HG03139 (cell line): ENCODE measurements around the gene NSD2.
A peak's percentile ranks its signal among the peaks of the same experiment; 100 is the strongest.
"Not testable (repeated sequence)": the region's sequence is repeated elsewhere in the genome, so short reads cannot be mapped to it uniquely, and the experiment has no call there.

ENCODE experiments used
- ATAC-seq: cut with Tn5 transposase; IDR thresholded peaks from one replicate; pipeline ENCODE4 v1.9.1; 2021; ENCODE audit not compliant: unreplicated experiment

The NSD2 gene

GRCh38 chr4:1870578-1871443 lies at the start of gene NSD2:
Gene NSD2 (plus strand): TSS chr4:1871393. CDS start chr4:1900655, 29,262 bp downstream.
- ATAC-seq = peak; percentile 54

- no peak for ATAC-seq
These were observed 49.3 kb upstream of the NSD2 start for GRCh38 chr4:1821679-1822567.

DNA sequence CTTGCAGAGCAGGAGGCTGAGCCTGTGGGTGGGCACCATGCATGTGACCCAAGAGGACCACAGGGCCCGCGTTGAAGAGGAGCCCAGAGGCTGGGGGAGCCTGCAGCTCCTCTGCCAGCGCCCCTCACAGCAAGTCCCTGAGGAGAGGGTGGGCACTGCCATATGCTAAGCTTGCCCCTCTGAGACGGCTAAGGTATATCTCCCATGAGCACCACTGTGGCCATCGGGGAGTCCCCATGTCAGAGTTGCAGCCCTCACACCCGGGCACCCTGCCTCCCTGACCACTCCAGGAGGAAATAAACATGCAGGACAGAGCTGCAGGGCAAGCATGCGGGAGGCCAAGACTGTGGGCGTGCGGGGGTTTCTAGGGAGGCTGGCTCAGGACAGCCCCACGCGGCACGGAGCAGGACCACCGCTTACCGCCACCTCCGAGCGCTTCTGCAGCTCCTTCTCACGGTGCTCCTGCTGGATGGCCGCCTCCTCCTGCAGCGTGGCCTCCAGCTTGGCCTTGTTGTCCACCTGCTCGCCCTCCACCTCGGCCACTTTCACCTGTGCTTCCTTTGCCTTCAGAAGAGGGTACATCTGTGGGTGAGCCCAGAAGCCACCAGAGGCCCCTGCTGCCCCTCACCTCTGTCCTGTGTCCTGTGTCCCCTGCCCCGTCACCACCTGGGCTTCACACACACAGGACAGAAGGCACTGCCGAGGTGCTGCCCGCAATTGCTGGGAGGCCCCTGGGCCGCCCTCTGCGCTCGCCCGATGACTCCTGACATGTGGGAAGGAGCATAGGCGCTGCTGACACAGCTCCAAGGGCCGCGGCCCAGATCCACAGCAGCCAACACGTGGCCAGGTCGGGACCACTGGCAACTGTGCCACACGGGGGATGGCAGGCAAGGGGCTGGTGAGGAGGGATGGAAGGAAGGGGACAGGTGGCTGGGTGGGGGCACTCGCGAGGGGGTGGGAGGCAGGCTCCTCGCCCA lies 48.3 kb upstream of the NSD2 start:
- ATAC-seq = no peak

DNA sequence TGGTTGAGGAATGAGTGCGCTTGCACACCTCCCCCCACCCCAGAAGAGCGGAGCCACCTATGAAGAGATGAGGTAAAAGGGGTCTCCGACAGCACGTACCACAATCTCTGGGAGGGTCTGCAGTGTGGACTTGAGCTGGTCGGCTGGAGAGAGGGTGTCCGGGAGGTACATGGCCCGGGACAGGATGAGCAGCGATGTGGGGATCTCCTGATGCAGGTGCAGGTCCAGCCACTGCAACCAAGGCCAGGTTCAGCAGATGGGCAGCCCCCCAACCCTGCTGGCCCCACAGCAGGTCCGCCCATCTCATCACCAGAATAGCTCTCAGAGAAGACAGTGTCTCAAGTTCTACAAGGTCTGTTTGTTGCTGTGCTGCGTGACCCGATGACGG lies 47.7 kb upstream of the NSD2 start:
- ATAC-seq = no peak

- no peak for ATAC-seq
These were observed 46.4 kb upstream of the NSD2 start for GRCh38 chr4:1824746-1825145.

- ATAC-seq = no peak
These were observed 45.9 kb upstream of the NSD2 start for GRCh38 chr4:1825326-1825725.

DNA sequence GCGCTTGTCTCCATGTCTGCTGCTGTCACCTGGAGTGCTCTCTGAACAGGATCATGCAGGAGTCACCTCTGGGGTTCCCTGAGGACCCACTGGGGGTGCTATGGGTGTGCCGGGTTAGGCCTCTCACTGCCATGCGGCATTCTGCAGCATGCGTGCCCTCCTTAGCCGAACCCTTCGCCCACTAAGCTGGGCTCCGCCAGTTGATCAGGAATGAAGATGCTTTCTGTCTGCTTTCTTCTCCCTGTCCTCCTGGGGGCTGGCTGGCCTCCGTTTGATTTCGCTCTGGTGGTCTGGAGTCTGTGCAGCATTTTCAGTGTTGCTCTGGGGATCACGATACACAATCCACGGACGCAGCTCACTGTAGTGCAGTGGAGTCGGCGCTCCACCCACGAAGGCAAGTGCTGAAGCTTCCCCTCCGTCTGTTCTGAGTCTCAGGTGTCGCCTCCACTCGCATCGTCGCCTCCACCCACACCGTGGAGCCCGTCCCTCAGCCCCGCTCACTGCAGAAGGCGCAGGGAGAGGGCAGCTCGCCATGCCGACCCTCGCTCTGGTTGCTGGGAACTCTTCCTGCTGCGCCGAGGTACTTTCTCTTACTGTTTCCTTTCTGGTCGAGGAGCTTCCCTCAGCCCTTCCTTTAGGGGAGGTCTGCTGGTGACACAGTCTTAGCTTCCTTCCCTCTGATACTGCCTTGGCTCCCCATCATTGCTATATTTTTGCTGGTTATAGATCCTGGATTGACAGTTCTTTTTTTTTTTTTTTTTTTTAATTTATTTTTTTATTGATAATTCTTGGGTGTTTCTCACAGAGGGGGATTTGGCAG lies 44.5 kb upstream of the NSD2 start:
- ATAC-seq = no peak

DNA sequence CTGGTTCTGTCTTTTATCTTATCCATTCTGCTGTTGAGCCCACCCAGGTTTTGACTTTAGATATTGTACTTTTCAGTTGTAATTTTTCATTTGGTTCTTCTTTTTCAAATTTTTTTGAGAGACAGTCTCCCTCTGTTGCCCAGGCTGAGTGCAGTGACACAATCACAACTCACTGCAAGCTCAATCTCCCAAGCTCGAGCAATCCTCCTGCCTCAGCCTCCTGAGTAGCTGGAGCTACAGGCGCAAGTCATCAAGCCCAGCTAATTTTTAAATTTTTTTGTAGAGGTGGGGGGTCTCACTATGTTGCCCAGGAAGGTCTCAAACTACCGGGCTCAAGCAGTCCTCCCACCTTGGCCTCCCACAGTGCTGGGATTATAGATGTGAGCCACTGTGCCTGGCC lies 41.0 kb upstream of the NSD2 start:
- ATAC-seq = no peak

DNA sequence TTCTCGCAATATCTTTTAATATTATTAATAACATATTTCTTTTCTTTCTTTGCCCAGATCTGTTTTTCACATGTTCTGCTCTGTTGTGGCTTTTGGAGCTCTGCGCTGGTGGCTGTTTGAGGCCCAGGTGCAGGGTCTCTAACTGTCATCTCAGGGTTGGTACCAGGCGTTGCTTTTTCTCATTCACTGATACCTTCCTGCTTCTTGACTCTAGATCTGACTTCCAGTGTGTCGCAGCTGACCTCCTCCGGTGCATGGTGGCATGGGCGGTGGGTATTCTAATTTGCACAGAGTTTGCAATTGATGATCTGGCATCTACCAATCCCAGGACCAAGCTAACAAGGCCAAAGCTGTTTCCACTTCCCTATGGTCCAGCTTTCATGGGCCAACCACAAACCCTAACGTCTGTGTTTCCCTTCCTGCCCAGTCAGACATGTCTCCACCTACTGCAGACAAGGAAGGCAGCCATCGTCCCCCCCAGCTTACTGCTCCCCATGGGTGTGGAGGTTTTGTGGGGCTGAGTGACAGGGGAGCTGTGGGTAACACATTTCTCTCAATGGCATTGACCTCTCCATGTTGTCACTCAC lies 40.5 kb upstream of the NSD2 start:
- ATAC-seq = no peak

GRCh38 chr4:1831331-1831730 lies 39.9 kb upstream of the NSD2 start:
- ATAC-seq = no peak

GRCh38 chr4:1832690-1833089 lies 38.5 kb upstream of the NSD2 start:
- ATAC-seq = no peak

GRCh38 chr4:1833307-1834046 lies 37.7 kb upstream of the NSD2 start:
- ATAC-seq = no peak

DNA sequence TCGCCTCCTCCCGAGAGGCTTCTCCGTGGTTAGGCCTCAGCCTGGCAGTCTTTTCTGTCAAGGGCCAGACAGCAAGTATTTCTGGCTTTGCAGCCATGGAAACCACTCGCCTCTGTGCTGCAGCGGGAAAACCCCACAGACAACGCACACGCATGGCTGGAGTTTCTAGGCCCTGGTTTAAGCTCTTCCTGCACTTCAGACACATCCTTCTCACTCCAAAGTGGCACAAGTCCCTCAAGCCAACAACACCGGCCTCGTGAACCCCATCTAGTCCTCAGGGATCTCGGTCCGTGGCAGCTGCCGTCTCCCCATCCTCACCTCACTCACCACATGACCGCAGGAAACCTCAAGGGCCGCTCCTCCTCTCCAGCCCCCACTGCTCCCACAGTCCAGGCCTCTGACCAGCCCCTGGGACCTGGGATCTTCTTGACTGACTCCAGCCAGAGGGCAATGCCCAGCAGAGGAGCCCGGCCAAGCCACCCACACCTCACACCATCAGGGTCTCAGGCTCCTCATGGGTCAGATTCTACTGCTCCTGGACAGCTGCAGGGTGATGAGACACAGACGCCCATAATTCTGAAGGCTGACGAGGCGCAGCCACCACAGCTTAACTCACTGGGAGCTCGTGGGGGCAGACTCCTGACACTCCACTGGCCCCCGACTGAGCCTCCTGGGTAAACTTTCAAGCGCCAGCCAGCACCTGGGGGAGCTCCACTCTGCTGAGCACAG lies 37.0 kb upstream of the NSD2 start:
- ATAC-seq = peak; percentile 60

DNA sequence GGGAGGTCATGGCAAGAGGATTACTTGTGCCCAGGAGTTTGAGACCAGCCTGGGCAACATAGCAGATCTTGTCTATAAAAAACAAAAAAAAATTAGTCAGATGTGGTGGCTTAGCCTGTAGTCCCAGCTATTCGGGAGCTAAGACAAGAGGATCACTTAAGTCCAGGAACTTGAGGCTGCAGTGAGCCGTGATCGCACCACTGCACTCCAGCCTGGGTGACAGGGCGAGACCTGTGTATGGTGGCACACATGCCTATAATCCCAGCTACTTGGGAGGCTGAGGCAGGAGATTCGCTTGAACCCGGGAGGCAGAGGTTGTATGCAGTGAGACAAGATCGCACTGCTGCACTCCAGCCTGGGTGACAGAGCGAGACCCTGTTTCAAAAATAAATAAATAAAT lies 35.4 kb upstream of the NSD2 start:
- ATAC-seq = not testable (repeated sequence)

DNA sequence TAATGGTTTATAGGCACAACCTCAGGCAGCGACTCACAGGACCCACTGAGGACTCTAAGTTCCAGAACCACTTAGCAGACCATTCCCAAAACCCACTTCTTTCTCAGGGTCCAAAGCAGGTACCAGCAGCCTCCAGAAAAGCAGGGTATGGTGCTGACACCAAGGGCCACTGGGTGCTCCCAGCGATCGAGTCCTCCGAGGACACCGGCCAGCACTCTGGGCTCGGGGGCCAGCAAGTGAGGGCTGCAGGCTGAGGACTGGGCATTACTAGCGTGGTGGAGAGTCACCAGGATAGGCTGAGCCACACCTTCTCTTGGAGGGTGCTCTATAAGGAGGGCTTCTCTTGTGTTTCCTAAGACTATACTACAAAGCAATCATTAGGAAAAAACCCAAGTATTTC lies 34.5 kb upstream of the NSD2 start:
- ATAC-seq = no peak

GRCh38 chr4:1837069-1837468 lies 34.1 kb upstream of the NSD2 start:
- ATAC-seq = no peak

DNA sequence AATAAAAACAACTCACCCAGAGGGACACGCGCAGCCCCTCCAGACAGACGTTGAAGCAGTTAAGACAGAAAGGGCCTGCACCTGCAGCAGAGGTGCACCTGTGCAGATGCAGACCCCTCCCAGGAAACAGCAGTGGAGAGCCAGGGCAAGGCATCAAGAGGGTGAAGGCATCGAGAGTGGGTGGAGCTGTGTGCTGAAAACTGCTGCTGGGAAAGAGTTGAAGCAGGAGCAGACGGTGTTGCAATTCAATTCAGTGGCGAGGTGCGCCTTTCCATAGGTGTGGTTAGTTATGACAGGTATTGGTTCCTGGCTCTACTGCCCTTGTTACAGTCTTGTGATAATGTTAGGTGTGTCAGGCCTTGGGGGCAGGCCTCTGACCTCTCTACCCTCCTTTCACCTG lies 31.9 kb upstream of the NSD2 start:
- ATAC-seq = no peak

- ATAC-seq = no peak
These were observed 29.8 kb upstream of the NSD2 start for GRCh38 chr4:1841201-1841886.
